ENCODE measurements around the gene FLRT1.

Gene FLRT1

DNA sequence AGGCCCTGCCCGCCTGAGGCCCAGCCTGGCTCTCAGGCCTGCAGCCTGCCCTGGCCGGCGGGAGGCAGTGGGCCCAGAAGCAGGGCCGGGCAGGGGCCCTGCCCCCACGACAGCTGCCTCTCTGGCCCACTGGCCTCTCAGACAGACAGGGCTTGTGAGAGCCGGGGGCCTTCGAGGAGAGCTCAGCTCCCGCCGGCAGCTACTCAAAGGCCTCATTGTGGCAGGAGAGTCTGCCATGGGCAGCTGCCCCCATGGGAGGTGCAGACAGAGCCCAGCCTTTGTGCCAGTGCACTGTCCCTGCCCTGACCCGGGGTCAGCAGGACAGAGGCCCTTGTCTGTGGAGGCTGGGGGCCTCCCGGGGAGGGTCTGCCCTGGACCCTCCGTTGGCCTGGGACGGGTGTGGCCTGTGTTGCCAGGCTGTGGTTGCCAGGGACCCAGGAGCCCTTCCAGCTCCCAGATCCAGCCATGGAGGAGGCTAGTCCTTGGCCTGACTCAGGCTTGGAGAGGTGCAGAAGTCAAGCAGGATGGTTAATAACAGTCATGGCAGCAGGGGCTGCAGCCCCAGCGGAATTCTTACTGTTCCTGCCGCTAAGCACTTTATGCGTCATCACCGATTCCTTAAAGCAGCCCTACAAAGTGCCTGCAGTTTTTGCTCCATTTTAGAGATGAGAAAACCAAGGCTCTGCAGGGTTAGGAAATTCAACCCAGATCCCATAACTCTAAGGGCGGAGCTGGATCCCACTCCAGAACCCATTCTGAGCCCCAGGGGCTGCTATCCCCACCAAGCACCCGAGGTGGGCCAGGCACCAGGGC, 12.5 kb downstream of the FLRT1 start:
- DNase-seq (ENCODE audit: low read depth in 2 of 2), result no peak

- DNase-seq (ENCODE audit: low read depth in 2 of 2), result no peak
Measured at GRCh38 chr11:64049509-64049908, 13.8 kb downstream of the FLRT1 start.

DNA sequence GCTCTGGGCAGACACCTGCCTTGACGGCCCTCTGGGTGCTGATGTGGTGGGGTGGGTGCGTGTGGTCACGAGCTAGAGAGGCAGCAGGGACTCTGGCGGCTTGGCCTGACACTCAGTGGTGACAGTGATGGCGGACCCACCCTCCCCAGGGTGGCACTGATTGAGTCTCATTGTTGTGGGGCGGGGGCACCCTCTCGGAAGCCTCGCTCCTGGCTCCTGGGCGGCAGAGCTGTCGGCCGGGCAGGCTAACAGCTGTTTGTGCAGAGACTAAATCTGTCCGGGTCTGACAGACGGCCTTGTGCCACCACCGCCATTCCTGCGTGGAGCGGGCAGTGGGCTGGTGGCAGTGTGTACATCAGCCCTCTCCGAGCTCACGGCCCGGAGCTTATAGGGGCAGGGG, 15.6 kb downstream of the FLRT1 start:
- no peak for DNase-seq (ENCODE audit: low read depth in 2 of 2)

- DNase-seq (ENCODE audit: low read depth in 2 of 2), result no peak
Measured at GRCh38 chr11:64052436-64052835, 16.7 kb downstream of the FLRT1 start.

GRCh38 chr11:64052938-64053622, 17.3 kb downstream of the FLRT1 start:
- no peak for DNase-seq (ENCODE audit: low read depth in 2 of 2)

DNA sequence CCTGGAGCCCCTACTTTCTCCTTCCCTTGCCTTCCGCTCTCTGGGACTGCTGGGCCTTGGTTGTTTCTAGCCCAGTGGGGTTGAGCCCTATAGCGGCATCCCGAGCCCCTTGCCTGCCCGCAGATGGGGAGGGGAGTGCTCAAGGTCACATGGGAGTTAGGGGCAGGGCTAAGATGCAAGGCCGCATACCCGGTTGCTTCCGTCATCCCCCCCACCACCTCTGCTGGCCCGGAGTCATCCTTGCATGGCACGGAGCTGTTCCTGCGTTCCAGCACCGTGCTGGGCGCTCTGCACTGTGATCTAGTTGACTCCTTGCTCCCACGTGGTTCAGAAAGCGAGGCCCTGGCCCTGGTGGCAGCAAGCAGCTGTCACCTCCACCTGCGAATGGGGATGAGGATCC, 18.0 kb downstream of the FLRT1 start:
- DNase-seq (ENCODE audit: low read depth in 2 of 2), result no peak

DNA sequence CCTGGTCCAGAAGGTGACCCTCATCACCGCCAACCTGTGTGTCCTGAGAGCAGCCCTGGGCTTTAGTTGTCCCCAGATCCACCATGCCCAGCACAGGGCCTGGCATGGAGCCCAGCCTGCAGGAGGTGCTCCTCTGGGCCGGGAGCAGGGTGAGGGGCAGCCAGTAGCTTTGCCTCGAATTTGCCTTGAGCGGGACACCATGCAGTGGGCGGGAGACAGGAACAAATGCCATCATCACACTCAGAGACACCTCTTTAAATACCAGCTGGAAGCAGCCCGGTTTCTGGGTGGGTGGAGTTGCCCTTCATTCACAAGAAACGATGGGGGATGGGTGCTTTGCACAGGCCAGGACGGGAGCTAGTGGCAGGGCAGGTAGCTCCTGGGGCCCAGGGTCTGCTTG, 19.3 kb downstream of the FLRT1 start:
- DNase-seq (ENCODE audit: low read depth in 2 of 2), result no peak

DNA sequence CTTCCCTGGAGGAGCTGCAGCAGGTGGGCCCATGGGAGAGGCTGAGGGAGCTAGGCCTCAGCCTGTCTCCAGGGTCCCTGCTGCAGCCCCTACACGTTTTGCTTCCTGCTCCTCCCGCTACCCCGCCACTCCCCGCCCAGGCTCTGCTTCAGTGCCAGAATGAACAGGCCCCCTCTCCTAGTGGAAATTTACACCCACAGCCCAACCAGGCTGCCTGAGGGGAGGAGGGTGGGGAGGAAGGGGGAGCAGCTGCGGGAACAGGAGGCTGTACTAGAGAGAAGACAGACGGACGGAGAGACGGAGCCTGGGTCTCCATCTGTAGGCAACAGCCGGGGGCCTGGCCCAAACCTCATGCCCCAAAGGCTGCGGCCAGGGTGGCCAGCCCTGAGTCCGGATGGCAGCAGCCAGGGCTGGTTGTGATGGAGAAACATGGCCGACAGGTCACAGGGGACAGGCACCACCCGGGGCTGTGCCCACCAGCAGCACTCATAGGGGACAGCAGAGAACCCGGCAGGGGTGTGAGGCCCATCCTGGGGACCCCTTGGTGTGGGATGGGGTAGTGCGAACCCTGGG, 20.6 kb downstream of the FLRT1 start:
- DNase-seq (ENCODE audit: low read depth in 2 of 2), result no peak

- no peak for DNase-seq (ENCODE audit: low read depth in 2 of 2)
Measured at GRCh38 chr11:64056861-64057260, 21.1 kb downstream of the FLRT1 start.

GRCh38 chr11:64057890-64058289, 22.2 kb downstream of the FLRT1 start:
- DNase-seq (ENCODE audit: low read depth in 2 of 2), result no peak

DNA sequence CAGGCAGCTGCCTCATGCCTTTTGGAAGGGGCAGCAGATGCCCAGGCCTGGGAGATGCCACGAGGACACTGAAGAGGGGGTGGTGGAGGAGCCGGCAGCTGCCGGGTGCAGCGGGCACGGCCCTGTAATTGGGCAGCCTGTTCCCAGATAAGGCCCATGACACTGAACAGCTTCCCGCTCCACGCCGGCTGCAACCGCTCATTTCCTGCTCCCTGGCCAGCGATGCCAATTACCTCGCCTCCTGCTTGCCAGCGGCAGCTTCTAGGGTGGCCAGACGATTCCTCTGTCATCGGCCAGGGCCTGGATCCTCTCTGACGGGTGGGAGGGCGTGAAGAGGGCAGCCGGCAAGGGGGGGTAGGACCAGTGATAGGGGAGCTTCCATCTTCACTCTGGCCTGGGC, 22.8 kb downstream of the FLRT1 start:
- DNase-seq (ENCODE audit: low read depth in 2 of 2), result no peak

DNA sequence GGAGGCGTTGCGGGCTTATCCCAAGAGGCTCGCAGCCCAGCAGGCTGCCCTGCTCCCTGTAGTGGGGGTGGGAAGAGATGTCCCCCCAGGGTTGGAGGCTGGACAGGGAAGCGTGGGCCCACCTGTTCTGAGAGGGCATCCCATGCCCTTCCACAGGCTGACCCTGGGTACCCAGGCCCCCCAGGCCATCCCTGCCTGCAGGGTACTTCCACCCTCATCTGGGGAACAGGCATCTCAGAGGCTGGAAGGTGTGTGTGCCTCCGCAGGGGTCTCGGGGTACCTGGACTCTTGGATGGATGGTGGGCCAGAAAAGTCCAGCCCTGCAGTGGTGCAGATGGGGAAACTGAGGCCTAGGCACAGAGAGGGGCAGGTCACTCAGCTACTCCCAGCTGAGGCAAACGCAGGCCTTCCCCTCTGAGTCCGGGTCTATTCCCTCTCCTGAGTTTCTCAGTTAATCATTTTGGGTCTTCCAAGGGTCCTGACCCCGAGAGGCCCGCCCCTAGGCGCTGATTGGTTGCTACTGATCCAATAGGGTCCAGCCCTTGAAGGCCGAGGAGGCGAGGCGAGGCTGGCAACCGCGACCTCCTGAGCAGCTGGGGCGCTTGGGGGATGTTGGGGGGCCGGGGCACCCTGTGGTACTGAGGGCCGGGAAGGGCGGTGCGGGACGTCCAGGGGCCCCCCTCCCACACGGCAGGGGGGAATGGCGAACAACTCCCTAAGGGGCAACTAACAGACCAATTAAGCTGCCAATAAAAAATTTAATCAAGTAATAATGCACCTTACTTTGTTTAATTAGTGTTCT, 23.8 kb downstream of the FLRT1 start:
- DNase-seq (ENCODE audit: low read depth in 2 of 2), result no peak

DNA sequence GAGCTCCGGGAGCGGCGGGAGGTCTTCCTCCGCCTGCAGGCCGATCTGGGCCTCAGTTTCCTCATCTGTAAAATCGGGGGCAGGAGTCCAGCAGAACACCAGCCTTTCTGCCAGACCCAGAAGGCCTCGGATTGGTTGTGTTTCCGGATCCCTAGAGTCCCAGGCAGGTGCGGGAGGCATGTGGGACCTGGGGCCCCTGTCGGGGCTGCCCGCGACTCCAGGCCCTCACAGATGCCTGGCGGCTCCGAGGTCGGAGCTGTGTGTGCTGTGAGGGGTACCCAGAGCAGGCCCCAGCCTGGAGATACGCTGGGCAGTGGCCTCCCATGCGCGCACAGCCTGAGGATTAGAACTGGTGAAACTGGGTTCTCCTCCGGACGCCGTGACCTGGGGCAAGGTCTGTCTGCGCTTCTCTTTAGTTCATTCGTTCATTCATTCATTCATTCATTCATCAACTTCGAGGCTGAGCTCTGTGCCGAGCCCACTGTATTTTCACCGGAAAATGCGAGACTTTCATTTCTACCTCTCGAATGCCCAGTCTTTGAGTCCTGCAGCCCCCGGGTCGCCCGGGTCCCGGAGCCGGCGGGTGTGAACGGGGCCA, 24.6 kb downstream of the FLRT1 start:
- DNase-seq (ENCODE audit: low read depth in 2 of 2), result no peak

GRCh38 chr11:64060861-64061444, 25.2 kb downstream of the FLRT1 start:
- no peak for DNase-seq (ENCODE audit: low read depth in 2 of 2)

GRCh38 chr11:64062185-64063039, 26.7 kb downstream of the FLRT1 start:
- no peak for DNase-seq (ENCODE audit: low read depth in 2 of 2)

DNA sequence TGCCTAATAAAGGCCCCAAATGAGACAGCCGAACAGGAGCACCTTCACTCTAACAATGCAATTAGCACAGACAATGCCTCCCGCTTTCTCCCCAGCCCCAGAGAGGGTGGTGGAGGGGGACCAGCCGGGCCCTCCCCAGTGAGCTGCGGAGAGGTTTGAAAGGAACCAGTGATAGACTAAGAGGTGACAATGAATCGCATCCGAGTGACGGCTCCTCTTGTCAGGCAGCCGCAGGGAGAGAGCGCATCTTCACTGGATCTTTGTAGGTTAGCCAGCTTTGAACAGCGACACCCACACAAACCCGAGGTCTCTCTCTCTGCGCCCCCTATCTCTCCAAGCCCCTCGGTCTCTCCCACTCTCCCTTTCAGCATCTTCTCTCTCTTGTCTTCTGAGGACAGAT, 28.0 kb downstream of the FLRT1 start:
- no peak for DNase-seq (ENCODE audit: low read depth in 2 of 2)

- DNase-seq (ENCODE audit: low read depth in 2 of 2), result no peak
Measured at GRCh38 chr11:64064374-64065140, 28.8 kb downstream of the FLRT1 start.

DNA sequence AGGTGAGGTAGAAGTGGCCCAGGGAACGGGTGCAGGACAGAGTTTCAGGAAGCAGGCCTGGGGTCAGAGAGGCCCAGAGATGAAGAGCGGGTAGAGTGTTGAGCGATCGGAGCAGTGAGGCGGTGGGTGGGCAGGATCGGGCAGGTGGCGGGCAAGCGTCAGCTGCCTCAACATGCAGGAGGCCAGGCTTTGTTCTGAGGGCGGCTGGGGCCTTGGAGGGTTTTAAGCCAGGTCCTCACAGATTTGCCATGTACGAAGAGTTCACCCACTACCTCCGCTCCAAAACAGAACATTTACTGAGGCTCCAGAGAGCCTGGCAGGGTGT, 29.4 kb downstream of the FLRT1 start:
- DNase-seq (ENCODE audit: low read depth in 2 of 2), result no peak

DNA sequence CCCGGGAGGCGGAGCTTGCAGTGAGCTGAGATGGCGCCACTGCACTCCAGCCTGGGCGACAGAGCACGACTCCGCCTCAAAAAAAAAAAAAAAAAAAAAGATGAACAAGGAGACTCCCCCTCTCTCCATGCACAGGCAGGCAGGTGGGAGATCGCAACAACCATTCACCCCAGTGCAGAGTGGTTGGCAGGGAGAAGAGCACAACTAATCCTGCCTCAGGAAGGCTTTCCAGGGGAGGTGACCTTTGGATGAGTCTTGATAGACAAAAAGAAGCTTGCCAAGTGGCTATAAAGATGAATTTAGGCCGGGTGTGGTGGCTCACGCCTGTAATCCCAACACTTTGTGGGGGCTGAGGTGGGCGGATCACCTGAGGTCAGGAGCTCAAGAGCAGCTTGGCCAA, 30.0 kb downstream of the FLRT1 start:
- no peak for DNase-seq (ENCODE audit: low read depth in 2 of 2)
